Retina (tissue), 1 donor: ENCODE measurements around the gene ARID3B.
A peak's percentile ranks its signal among the peaks of the same experiment; 100 is the strongest.
"Not testable (repeated sequence)": the region's sequence is repeated elsewhere in the genome, so short reads cannot be mapped to it uniquely, and the experiment has no call there.

ENCODE experiments used
- DNase-seq: peaks from one replicate; pipeline ENCODE4 v3.0.0-alpha.2; 2016

ARID3B gene

DNA sequence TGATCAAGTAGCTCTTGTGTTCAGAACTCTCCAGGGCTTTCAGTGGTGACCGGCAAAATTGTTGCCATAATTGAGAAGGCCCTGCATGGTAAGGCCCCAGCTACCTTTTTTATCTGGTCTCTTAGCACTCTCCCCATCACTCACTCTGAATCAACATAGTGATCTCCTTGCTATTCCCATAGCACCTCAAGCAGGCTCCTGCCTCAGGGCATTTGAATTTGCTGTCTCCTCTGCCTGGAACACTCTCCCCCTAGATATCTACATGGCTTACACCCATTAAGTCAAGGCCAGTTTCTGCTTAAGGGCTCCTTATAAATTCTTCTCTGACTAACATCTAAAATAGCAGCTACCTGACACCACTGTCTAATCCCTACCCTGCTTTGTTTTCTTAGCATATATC lies 3.3 kb upstream of the ARID3B start:
- no peak for DNase-seq

DNA sequence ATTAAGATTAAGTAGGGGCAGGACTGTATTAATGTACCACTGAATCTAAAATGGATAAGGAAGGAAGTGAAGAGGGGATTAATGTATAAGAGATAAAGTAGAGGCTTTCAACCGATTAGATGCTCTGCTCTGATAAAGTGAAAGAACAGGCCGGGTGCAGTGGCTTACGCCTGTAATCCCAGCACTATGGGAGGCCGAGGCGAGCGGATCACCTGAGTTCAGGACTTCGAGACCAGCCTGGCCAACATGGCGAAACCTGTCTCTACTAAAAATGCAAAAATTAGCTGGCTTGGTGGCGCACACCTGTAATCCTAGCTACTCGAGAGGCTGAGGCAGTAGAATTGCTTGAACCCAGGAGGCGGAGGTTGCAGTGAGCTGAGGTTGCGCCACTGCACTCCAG lies 1.5 kb upstream of the ARID3B start:
- DNase-seq: not testable (repeated sequence)

DNA sequence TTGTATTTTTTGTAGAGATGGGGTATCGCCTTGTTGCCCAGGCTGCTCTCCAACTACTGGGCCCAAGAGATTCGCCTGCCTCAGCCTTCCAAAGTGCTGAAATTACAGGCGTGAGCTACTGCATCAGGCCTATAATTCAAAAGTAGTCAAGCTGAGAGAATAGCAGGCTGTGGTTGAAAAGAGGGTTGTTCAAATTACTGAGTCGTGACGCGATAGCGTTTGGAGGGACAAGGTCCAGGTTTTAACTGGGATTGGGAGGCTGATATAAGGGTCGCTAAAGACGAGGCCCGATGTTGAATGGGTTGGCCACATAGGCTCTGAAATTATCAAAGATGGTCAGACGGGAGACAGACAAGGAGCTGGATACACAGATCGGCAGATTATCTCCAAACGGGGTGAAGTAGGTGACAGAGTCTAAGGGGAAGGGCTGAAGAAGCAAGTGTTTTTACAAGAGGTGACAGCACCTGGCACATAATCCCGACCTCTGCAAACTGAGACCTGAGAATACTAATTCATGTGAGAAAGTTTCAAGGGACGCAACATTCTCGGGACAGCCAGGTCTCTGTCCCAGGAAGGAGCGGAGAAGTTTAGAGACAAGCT lies 759 bp upstream of the ARID3B start:
- DNase-seq: no peak

GRCh38 chr15:74541494-74542165 lies 610 bp downstream of the ARID3B start:
- DNase-seq: no peak

DNA sequence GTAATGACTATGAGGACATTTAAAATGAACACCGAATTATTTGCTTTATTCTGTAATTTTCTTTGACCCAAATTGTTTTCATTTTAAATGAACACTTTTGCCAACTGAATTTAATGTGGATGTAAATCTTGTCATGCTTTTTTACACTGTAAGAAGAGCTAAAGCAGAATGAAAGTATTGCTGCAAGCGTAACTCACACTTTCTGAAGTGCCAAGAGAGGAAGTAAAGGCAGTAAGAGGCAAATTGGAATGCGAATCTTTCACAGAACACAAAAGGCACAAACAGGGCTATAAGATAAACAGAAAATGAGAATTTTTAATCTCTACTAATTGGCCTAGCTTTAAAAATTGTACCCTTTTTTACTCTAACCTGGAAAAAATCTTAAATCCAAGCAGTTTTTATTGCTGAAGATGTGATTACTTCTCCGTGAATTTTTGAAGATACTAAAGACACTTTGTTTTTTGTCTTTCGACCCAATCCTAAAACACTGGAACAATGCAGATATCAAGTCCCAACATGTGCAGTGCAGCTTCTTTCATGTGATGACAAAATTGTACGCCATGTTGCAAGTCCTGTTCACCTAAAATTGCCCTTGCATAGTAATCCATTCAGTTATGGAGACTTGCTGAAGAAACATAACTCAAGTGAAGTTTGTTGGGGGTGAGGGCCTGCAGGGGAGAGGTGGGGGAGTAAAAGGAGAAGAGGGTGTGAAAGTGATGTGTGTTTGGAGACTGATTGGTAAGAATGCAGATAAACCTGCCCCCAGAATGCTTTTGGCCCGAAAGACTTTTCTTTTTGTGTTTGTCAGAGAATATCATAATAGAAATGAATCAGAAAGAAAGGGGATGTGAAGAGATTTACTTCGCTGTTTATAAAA lies 1.4 kb downstream of the ARID3B start:
- DNase-seq: no peak

DNA sequence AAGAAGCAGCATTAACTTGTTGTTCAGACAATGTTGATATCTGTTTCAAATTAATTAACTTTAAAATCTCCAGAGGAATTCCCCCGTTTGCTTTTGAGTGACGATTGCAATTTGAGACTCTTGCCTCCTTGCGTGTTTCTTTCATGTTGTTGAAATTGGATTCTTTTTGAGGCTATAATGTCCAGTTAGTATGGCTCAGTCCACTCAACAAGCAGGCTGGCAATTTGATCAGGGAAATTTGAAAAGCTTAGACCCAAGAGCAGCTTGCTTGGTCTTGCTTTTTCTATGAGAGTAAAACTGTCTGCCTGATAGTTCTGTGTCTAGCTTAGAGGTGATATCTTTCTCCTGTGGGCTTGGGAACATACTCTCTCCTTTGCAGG lies 2.0 kb downstream of the ARID3B start:
- no peak for DNase-seq

DNA sequence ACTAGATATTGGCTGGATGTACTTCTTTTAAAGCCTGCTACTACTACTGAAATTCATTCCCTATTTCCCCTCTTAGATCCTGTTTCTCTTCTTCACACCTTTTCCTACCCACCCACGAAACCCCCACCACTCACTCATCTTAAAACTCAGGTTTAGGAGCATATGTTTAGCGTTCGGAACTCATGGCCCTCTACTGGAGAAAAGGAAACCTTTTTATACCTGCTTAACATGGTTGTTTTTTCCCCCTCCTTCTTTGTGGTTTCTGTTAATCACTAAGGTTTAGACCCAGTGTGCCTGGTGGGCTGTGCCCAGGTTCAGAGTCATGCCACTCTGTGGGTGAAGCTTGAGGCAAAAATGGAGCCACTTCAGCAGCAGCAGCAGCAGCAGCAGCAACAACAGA lies 2.6 kb downstream of the ARID3B start:
- DNase-seq: no peak

GRCh38 chr15:74545086-74545485 lies 4.1 kb downstream of the ARID3B start:
- DNase-seq: no peak

GRCh38 chr15:74545776-74546656 lies 5.0 kb downstream of the ARID3B start:
- peak; percentile 88 for DNase-seq

GRCh38 chr15:74547616-74548015 lies 6.6 kb downstream of the ARID3B start:
- DNase-seq: no peak

DNA sequence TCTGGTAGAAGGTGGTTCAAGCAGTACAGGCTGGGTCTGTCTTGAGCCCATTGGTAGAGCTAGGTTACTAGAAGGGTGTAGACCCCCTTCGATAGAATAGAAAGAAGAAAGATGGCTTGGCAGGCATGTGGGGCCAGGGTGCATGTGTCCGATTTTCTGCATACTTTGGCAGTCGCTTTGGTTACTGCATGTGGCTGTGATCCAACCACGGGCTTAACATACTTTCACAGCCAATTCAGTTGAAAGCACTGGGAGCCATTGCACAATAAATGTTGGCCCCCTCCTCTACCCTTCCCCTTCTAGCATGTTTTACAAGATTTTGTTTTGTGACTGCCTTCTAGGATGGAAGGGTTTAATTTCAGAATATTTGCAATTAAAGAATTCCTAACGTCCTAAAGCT lies 7.2 kb downstream of the ARID3B start:
- no peak for DNase-seq

DNA sequence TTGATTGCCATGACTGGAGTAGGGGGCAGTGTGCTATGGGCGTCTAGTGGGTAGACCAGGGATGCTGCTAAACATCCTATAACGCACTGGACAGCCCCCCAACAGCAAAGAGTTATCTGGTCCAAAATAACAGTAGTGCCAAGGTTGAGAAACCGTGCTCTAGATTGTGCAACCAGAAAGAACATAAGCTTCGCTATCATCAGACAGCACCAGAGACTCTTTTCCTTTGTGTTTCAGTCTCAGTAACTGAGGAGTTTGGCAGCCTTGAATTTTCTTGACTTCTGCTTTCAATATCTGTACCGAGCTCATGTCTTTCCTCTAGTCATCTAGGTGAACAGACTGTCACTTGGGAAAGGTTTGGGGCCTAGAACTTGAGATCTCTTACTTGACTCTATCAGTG lies 8.8 kb downstream of the ARID3B start:
- DNase-seq: no peak

- no peak for DNase-seq
Measured at GRCh38 chr15:74551714-74552113, 10.7 kb downstream of the ARID3B start.

- no peak for DNase-seq
Measured at GRCh38 chr15:74552773-74553441, 11.9 kb downstream of the ARID3B start.

- peak; percentile 34 for DNase-seq
Measured at GRCh38 chr15:74555192-74555591, 14.2 kb downstream of the ARID3B start.

DNA sequence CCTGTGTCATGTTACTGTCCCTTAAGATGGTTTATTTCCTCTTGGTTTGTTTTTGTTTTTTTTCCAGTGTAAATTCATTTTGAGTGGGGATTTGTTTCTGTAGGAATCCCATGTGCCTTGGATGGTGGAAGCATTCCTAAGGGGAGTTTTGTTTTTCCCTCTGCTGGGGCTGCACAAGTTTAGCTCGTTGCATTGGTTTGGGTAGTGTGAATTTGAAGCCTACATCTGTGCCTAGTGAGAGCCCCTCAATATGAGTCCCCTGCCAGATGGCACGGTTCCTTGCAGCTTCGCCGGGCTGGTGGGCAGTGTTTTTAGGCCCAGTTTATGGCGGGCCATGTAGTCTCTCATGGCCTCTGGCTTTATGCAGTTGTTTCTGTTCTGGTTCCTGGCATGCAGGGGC lies 17.7 kb downstream of the ARID3B start:
- no peak for DNase-seq

GRCh38 chr15:74563442-74563841 lies 22.4 kb downstream of the ARID3B start:
- no peak for DNase-seq

DNA sequence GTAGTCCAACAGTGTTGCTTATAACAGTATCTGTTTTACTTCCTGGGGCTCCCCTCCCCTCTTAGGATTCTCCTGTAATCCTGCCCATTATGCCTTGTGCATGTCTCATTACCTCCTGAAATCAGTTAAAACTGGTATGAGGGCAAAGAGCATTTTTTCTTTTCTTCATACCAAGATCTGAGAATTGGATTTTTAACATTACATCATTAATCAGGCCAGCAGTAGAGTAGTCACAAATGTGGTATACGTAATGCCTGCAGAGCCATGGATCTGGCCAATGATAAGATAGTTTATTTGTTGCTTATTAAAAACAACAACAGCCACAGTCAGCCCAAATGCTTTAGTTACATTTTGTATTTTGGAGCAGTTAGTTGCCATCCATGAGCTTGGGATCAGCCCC lies 23.2 kb downstream of the ARID3B start:
- DNase-seq: no peak

GRCh38 chr15:74565381-74566085 lies 24.5 kb downstream of the ARID3B start:
- DNase-seq: no peak

DNA sequence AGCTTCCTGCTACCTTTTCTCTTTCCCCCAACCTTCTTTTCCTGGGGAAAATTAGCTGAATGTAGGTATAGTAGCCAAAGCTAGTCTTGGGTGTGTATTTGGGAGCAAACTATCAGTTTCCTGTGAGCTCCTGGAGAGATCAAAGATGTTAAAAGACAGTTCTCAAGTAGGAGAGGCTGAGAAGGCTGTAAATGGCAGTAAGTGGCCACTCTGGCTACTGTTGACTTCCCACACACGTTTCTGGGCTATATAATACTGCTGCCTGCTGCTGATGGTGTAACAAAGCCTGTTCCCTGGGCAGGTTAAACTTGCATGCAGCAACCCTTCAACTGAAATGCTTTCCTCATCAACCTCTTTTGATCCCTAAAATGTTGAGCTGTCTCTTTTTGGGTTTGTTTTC lies 27.6 kb downstream of the ARID3B start:
- DNase-seq: no peak

GRCh38 chr15:74569731-74570070 lies 28.7 kb downstream of the ARID3B start:
- no peak for DNase-seq

GRCh38 chr15:74571191-74571590 lies 30.2 kb downstream of the ARID3B start:
- no peak for DNase-seq
